Measurements from ENCODE around the gene PNMA1. TPM values are rescaled to one million over a fixed set of nuclear protein-coding genes. Genes with fewer than 3 reads are reported as not detected.

PNMA1 gene
- total RNA-seq, 1 donor from 2014 or later, result 25.9 TPM

- no peaks in the 10 kb centered on the region for H3K36me3 ChIP-seq
- H3K4me1 ChIP-seq, result peaks cover 15% of the 10 kb centered on the region
- peak overlapping the region; percentile 84 for H3K4me3 Mint-ChIP-seq
- H3K27me3 Mint-ChIP-seq (ENCODE audit: insufficient read depth, low read depth), result peaks cover 7% of the 10 kb centered on the region
- H2AFZ ChIP-seq (replicated peaks), result no peak overlapping the region
- H3K27ac ChIP-seq, result no peak overlapping the region
- H3K4me3 ChIP-seq, result no peak overlapping the region
- DNase-seq (ENCODE audit: low spot score), result no peak
- no peaks in the 10 kb centered on the region for H3K9me3 Mint-ChIP-seq
- H3K4me1 Mint-ChIP-seq, result peaks cover 73% of the 10 kb centered on the region
- TF ChIP-seq EZH2phosphoT487 (IDR thresholded peaks at IDR 0.05), result no peak
- TF ChIP-seq EZH2 (IDR thresholded peaks at IDR 0.05), result no peak
- TF ChIP-seq CTCF (IDR thresholded peaks at IDR 0.05), result no peak
- H3K27me3 ChIP-seq, result peaks cover 46% of the 10 kb centered on the region
- H3K9ac ChIP-seq, result no peak overlapping the region
- H3K79me2 ChIP-seq (ENCODE audit: low read depth), result no peaks in the 10 kb centered on the region
- H3K36me3 Mint-ChIP-seq, result no peaks in the 10 kb centered on the region
- H4K20me1 ChIP-seq (ENCODE audit: low read depth), result peaks cover 24% of the 10 kb centered on the region
- no peaks in the 10 kb centered on the region for H3K9me3 ChIP-seq (ENCODE audit: low read depth)
- peaks cover 11% of the 10 kb centered on the region for H3F3A ChIP-seq (ENCODE audit: low read depth)
- H3K27ac Mint-ChIP-seq, result no peak overlapping the region
- H3K4me2 ChIP-seq, result no peak overlapping the region
Measured at GRCh38 chr14:73757381-73757780, 43.2 kb upstream of the PNMA1 start.

GRCh38 chr14:73755434-73756014 is 41.3 kb upstream of the PNMA1 start:
- peaks cover 27% of the 10 kb centered on the region for H3K27me3 ChIP-seq
- no peaks in the 10 kb centered on the region for H3K9me3 ChIP-seq (ENCODE audit: low read depth)
- H2AFZ ChIP-seq (replicated peaks), result no peak overlapping the region
- H3K9ac ChIP-seq, result no peak overlapping the region
- no peak overlapping the region for H3K4me2 ChIP-seq
- Mint-ChIP-seq H3K36me3 (no peaks in the 10 kb centered on the region), H3K4me3 (no peak overlapping the region), H3K4me1 (peaks cover 61% of the 10 kb centered on the region), H3K27ac (no peak overlapping the region), H3K9me3 (no peaks in the 10 kb centered on the region), H3K27me3 (ENCODE audit: insufficient read depth, low read depth) (peaks cover 12% of the 10 kb centered on the region)
- H3K27ac ChIP-seq, result no peak overlapping the region
- H3K79me2 ChIP-seq (ENCODE audit: low read depth), result no peaks in the 10 kb centered on the region
- peaks cover 9% of the 10 kb centered on the region for H3K4me1 ChIP-seq
- no peak for DNase-seq (ENCODE audit: low spot score)
- no peak overlapping the region for H3K4me3 ChIP-seq
- no peak for TF ChIP-seq EZH2phosphoT487 (IDR thresholded peaks at IDR 0.05)
- no peak for TF ChIP-seq CTCF (IDR thresholded peaks at IDR 0.05)
- no peak for TF ChIP-seq EZH2 (IDR thresholded peaks at IDR 0.05)
- H4K20me1 ChIP-seq (ENCODE audit: low read depth), result peaks cover 20% of the 10 kb centered on the region
- no peaks in the 10 kb centered on the region for H3K36me3 ChIP-seq
- peaks cover 10% of the 10 kb centered on the region for H3F3A ChIP-seq (ENCODE audit: low read depth)

- peaks cover 8% of the 10 kb centered on the region for H3K4me1 ChIP-seq
- no peak overlapping the region for H3K9ac ChIP-seq
- peaks cover 63% of the 10 kb centered on the region for H3K4me1 Mint-ChIP-seq
Measured at GRCh38 chr14:73754911-73755360, 40.8 kb upstream of the PNMA1 start.

More at GRCh38 chr14:73754911-73755360, 40.8 kb upstream of the PNMA1 start:
- Mint-ChIP-seq H3K27ac (no peak overlapping the region), H3K9me3 (no peaks in the 10 kb centered on the region), H3K4me3 (no peak overlapping the region), H3K36me3 (no peaks in the 10 kb centered on the region), H3K27me3 (ENCODE audit: insufficient read depth, low read depth) (peaks cover 12% of the 10 kb centered on the region)
- DNase-seq (ENCODE audit: low spot score), result no peak
- no peak overlapping the region for H3K4me3 ChIP-seq
- H3K9me3 ChIP-seq (ENCODE audit: low read depth), result no peaks in the 10 kb centered on the region
- no peak overlapping the region for H2AFZ ChIP-seq (replicated peaks)
- H4K20me1 ChIP-seq (ENCODE audit: low read depth), result peaks cover 22% of the 10 kb centered on the region
- H3F3A ChIP-seq (ENCODE audit: low read depth), result peaks cover 4% of the 10 kb centered on the region
- no peaks in the 10 kb centered on the region for H3K36me3 ChIP-seq
- H3K4me2 ChIP-seq, result no peak overlapping the region
- H3K27me3 ChIP-seq, result peaks cover 24% of the 10 kb centered on the region
- H3K27ac ChIP-seq, result no peak overlapping the region
- TF ChIP-seq CTCF (IDR thresholded peaks at IDR 0.05), result no peak
- TF ChIP-seq EZH2 (IDR thresholded peaks at IDR 0.05), result no peak
- TF ChIP-seq EZH2phosphoT487 (IDR thresholded peaks at IDR 0.05), result no peak
- H3K79me2 ChIP-seq (ENCODE audit: low read depth), result no peaks in the 10 kb centered on the region

All from neural progenitor cell (in vitro differentiated cells).